NCI-H2107 treated with DMSO at 0.1 percent for 48 hours (cell line): ENCODE measurements around the gene SDC4.
A peak's percentile ranks its signal among the peaks of the same experiment; 100 is the strongest.

Experiments
- DNase-seq: peaks from one replicate; lab custom pipeline; 2025; ENCODE audit not compliant: unreplicated experiment; lab: John Stamatoyannopoulos, UW

The SDC4 gene

GRCh38 chr20:45344168-45344860 lies 3.9 kb downstream of the SDC4 start:
- DNase-seq = no peak

GRCh38 chr20:45343532-45344167 lies 4.6 kb downstream of the SDC4 start:
- DNase-seq = no peak

GRCh38 chr20:45342855-45343531 lies 5.2 kb downstream of the SDC4 start:
- no peak for DNase-seq

- peak; percentile 49 for DNase-seq
Measured at GRCh38 chr20:45341939-45342854, 6.0 kb downstream of the SDC4 start.

GRCh38 chr20:45341579-45341938 lies 6.7 kb downstream of the SDC4 start:
- DNase-seq = no peak

- DNase-seq = no peak
Measured at GRCh38 chr20:45340951-45341350, 7.3 kb downstream of the SDC4 start.

- DNase-seq = no peak
Measured at GRCh38 chr20:45340236-45340847, 7.9 kb downstream of the SDC4 start.

- no peak for DNase-seq
Measured at GRCh38 chr20:45339799-45340198, 8.4 kb downstream of the SDC4 start.

GRCh38 chr20:45339084-45339483 lies 9.1 kb downstream of the SDC4 start:
- no peak for DNase-seq

- no peak for DNase-seq
Measured at GRCh38 chr20:45338121-45339030, 9.8 kb downstream of the SDC4 start.

GRCh38 chr20:45337367-45338120 lies 10.7 kb downstream of the SDC4 start:
- no peak for DNase-seq

GRCh38 chr20:45336530-45337366 lies 11.5 kb downstream of the SDC4 start:
- DNase-seq = no peak

- DNase-seq = no peak
Measured at GRCh38 chr20:45330476-45330875, 17.7 kb downstream of the SDC4 start.

- DNase-seq = no peak
Measured at GRCh38 chr20:45329497-45330319, 18.5 kb downstream of the SDC4 start.

- no peak for DNase-seq
Measured at GRCh38 chr20:45328451-45328850, 19.8 kb downstream of the SDC4 start.

- no peak for DNase-seq
Measured at GRCh38 chr20:45325371-45325770, 22.9 kb downstream of the SDC4 start.

GRCh38 chr20:45323731-45324130 lies 24.5 kb downstream of the SDC4 start:
- DNase-seq = no peak
